Body of pancreas (tissue), 4 donors: Measurements from ENCODE around the gene TBX15.

Source experiments
- POLR2A ChIP-seq, 3 donors: fragments of 450-650 bp; IDR thresholded peaks; one replicate each; pipeline ENCODE4 v1.6.1; 2016; ENCODE audit warnings: antibody characterized with exemption in 3 of 3, mild to moderate bottlenecking in 2 of 3
- TF ChIP-seq, protein P1 (sequence below), 7 experiments: fragments of 450-650 bp in 4 of 7; fragments of 200-600 bp in 3 of 7; sonication (generic) in 3 of 7; IDR thresholded peaks; one replicate each; pipeline ENCODE4 v1.5.1; 2016 to 2019; ENCODE audit warnings: antibody characterized with exemption in 7 of 7

DNA sequence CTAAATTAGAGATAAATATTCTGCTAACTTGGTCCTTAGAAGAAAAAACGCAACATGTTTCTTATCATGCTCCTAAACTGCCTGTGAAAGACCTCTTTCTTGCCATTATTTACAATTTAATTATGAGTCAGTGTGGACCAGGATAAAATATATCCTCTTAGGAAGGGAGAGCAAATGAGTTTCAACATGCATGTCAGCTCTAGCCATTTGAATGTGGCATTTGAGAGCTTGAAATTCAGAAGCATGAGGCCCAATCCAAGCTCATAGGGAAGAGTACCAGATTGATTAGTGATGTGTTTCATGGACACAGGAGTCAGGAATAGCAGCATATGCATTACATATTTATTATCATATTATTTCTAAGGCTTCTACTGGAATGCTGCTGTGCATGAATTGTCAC, 39.3 kb downstream of the TBX15 start:
- TF ChIP-seq, protein P1, sequence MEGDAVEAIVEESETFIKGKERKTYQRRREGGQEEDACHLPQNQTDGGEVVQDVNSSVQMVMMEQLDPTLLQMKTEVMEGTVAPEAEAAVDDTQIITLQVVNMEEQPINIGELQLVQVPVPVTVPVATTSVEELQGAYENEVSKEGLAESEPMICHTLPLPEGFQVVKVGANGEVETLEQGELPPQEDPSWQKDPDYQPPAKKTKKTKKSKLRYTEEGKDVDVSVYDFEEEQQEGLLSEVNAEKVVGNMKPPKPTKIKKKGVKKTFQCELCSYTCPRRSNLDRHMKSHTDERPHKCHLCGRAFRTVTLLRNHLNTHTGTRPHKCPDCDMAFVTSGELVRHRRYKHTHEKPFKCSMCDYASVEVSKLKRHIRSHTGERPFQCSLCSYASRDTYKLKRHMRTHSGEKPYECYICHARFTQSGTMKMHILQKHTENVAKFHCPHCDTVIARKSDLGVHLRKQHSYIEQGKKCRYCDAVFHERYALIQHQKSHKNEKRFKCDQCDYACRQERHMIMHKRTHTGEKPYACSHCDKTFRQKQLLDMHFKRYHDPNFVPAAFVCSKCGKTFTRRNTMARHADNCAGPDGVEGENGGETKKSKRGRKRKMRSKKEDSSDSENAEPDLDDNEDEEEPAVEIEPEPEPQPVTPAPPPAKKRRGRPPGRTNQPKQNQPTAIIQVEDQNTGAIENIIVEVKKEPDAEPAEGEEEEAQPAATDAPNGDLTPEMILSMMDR (IDR thresholded peaks at IDR 0.05): no peak
- no peak for TF ChIP-seq POLR2A (IDR thresholded peaks at IDR 0.05)
